Measurements from ENCODE around the gene SIRPA. TPM values are rescaled to one million over a fixed set of nuclear protein-coding genes. Genes with fewer than 3 reads are reported as not detected.

Gene SIRPA
- total RNA-seq, 1 donor from 2014 or later = 6.8 TPM

DNA sequence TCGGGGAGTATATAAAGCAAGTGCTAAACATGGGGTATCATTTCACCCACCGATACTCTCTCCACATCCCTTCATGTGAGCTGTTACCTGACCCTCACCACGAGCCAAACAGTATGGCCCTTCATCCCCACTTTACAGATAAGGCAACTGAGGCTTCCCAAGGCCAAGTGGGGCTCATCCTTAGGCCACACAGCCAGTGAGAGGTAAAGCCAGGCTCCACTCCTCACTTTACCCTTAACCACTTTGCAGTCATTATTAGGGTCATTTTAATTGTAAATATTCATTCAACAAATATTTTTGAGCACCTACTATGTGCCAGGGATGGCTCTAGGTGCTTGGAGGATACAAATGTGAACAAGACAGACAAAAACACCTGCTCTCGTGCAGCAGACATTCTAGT, 7.0 kb downstream of the SIRPA start:
- Mint-ChIP-seq H3K4me3 (no peak overlapping the region), H3K27ac (no peak overlapping the region)
- TF ChIP-seq, protein P1, sequence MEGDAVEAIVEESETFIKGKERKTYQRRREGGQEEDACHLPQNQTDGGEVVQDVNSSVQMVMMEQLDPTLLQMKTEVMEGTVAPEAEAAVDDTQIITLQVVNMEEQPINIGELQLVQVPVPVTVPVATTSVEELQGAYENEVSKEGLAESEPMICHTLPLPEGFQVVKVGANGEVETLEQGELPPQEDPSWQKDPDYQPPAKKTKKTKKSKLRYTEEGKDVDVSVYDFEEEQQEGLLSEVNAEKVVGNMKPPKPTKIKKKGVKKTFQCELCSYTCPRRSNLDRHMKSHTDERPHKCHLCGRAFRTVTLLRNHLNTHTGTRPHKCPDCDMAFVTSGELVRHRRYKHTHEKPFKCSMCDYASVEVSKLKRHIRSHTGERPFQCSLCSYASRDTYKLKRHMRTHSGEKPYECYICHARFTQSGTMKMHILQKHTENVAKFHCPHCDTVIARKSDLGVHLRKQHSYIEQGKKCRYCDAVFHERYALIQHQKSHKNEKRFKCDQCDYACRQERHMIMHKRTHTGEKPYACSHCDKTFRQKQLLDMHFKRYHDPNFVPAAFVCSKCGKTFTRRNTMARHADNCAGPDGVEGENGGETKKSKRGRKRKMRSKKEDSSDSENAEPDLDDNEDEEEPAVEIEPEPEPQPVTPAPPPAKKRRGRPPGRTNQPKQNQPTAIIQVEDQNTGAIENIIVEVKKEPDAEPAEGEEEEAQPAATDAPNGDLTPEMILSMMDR (IDR thresholded peaks at IDR 0.05; ENCODE audit: unreplicated experiment) = no peak

DNA sequence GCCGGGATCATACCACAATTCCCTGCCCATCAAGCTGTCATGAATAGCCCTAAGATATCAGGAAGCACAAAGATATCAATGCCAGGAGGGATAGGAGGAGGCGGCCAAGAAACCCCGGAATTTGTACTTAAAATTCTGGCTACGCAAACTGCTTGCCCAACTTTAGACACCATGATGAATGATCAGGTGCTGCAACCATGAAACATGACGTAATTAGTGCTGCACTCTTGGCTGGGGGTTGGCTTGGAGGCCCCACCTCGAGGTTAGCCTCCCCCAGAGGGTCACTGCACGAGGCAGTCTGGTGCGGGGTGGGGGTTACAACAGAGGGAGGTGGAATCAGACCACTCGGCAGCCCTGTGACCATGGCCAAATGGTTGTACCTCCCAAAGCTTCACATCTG, 8.9 kb downstream of the SIRPA start:
- H3K4me3 Mint-ChIP-seq = no peak overlapping the region
- H3K27me3 Mint-ChIP-seq (ENCODE audit: low read depth) = no peaks in the 10 kb centered on the region
- no peak for DNase-seq (ENCODE audit: low spot score in 2 of 2, unreplicated experiment in 2 of 2)

More for the DNA sequence above, 7.0 kb downstream of the SIRPA start:
- Mint-ChIP-seq H3K4me1 (peaks cover 11% of the 10 kb centered on the region), H3K9me3 (no peaks in the 10 kb centered on the region), H3K27me3 (ENCODE audit: low read depth) (peaks cover 3% of the 10 kb centered on the region), H3K36me3 (no peaks in the 10 kb centered on the region)
- no peak for DNase-seq (ENCODE audit: low spot score in 2 of 2, unreplicated experiment in 2 of 2)

DNA sequence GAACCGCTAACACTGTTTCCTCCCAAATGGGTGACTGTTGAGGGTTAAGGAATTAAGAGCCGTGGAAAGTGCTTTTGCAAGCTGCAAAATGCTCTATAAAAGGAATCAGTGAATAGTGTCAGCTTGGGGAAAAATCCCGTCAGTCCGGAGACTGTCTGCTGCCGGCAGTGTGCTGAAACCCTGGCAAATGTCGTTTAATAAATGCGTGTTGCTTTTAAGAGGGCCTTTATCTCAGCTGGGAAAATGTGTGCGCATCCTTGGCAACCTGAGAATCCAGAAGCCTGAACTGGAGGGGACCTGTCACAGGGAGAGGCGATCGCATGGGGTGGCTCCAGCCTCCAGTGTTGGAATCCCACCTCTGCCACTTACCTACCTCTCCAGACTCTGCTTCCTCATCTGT, 9.8 kb downstream of the SIRPA start:
- no peak for DNase-seq (ENCODE audit: low spot score in 2 of 2, unreplicated experiment in 2 of 2)
- Mint-ChIP-seq H3K4me3 (no peak overlapping the region), H3K27me3 (ENCODE audit: low read depth) (no peaks in the 10 kb centered on the region), H3K4me1 (no peaks in the 10 kb centered on the region), H3K9me3 (no peaks in the 10 kb centered on the region), H3K36me3 (no peaks in the 10 kb centered on the region), H3K27ac (no peak overlapping the region)
- TF ChIP-seq, protein P1 (IDR thresholded peaks at IDR 0.05; ENCODE audit: unreplicated experiment) = no peak

More for the DNA sequence above, 8.9 kb downstream of the SIRPA start:
- Mint-ChIP-seq H3K9me3 (no peaks in the 10 kb centered on the region), H3K36me3 (no peaks in the 10 kb centered on the region), H3K4me1 (peaks cover under 1% of the 10 kb centered on the region), H3K27ac (no peak overlapping the region)
- TF ChIP-seq, protein P1 (IDR thresholded peaks at IDR 0.05; ENCODE audit: unreplicated experiment) = no peak

DNA sequence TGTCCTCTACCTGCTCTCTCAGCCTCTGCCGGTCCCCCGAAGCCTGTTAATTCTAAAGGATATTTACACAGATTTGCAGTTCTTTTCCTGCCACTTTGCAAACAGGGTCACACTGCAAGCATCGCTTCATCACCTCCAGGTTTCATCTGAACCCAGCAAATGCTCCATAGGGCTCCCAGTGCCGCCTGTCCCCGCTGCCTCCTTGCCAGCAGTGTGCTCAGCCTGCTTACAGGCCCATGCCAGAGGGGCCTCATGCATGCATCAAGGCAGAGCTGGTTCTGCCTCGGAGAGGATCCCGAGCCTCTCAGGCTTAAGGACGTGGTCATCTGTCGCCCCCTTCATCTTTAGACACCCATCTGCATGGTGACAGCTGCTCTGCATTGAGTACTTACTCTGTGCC, 10.5 kb downstream of the SIRPA start:
- Mint-ChIP-seq H3K36me3 (no peaks in the 10 kb centered on the region), H3K27me3 (ENCODE audit: low read depth) (no peaks in the 10 kb centered on the region), H3K4me1 (no peaks in the 10 kb centered on the region), H3K4me3 (no peak overlapping the region), H3K9me3 (no peaks in the 10 kb centered on the region), H3K27ac (no peak overlapping the region)
- no peak for DNase-seq (ENCODE audit: low spot score in 2 of 2, unreplicated experiment in 2 of 2)
- TF ChIP-seq, protein P1 (IDR thresholded peaks at IDR 0.05; ENCODE audit: unreplicated experiment) = no peak

DNA sequence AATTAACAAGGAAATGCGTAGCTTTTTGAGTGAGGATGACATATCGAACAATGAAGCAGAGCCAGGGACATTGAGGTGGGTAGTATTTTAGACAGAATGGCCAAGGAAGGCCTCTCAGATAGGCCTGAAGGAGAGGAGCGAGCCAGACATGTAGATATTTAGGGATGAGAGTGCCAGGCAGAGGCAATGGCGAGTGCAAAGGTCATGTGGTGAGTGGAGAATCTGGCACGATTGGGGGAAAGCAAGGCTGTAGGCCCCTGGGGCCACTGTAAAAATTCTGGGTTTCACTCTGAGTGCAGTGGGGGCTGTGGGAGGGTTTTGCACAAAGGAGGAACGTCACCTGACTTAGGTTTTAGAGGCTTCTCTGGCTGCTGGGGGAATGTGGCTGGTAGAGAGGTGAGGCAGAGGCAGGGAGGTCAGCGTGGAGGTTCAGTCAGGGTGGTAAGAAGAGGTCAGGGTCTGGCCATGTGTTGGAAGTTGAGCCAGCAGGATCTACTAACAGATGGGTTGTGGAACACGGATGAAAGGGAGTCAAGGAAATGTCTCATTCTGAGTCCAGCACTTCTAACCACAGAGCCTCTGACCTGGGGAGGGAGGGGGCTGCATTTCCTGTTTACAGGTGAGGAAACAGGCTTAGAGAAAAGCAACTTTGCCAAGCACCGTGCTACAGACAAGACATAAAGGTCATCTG, 11.3 kb downstream of the SIRPA start:
- no peaks in the 10 kb centered on the region for H3K4me1 Mint-ChIP-seq
- DNase-seq (ENCODE audit: low spot score in 2 of 2, unreplicated experiment in 2 of 2) = no peak
- no peaks in the 10 kb centered on the region for H3K36me3 Mint-ChIP-seq
- H3K27ac Mint-ChIP-seq = no peak overlapping the region
- no peaks in the 10 kb centered on the region for H3K27me3 Mint-ChIP-seq (ENCODE audit: low read depth)
- H3K4me3 Mint-ChIP-seq = no peak overlapping the region
- no peaks in the 10 kb centered on the region for H3K9me3 Mint-ChIP-seq
- TF ChIP-seq, protein P1 (IDR thresholded peaks at IDR 0.05; ENCODE audit: unreplicated experiment) = no peak
